Activated gamma-delta T cell treated with anti-CD3 and anti-CD28 coated beads, Interleukin-2, amount 50 U/mL, for 16 hours (primary cell): ENCODE measurements around the gene CA4.
"Not testable (repeated sequence)": the region's sequence is repeated elsewhere in the genome, so short reads cannot be mapped to it uniquely, and the experiment has no call there.

ENCODE experiments used
- DNase-seq: peaks from one replicate; pipeline ENCODE4 v3.0.0-alpha.2; 2020; ENCODE audit warnings: low read depth

Gene CA4

GRCh38 chr17:60176763-60177162 lies 27.0 kb downstream of the CA4 start:
- DNase-seq: not testable (repeated sequence)

- not testable (repeated sequence) for DNase-seq
These were observed 28.4 kb downstream of the CA4 start for GRCh38 chr17:60178180-60178579.

- not testable (repeated sequence) for DNase-seq
These were observed 30.6 kb downstream of the CA4 start for GRCh38 chr17:60180380-60180779.

GRCh38 chr17:60186372-60186771 lies 36.6 kb downstream of the CA4 start:
- DNase-seq: not testable (repeated sequence)

GRCh38 chr17:60186846-60187745 lies 37.3 kb downstream of the CA4 start:
- DNase-seq: not testable (repeated sequence)

- no peak for DNase-seq
These were observed 39.0 kb downstream of the CA4 start for GRCh38 chr17:60188759-60189158.

GRCh38 chr17:60190032-60190431 lies 40.3 kb downstream of the CA4 start:
- DNase-seq: not testable (repeated sequence)

GRCh38 chr17:60193032-60193431 lies 43.3 kb downstream of the CA4 start:
- DNase-seq: not testable (repeated sequence)

GRCh38 chr17:60193482-60193881 lies 43.7 kb downstream of the CA4 start:
- DNase-seq: no peak

- not testable (repeated sequence) for DNase-seq
These were observed 44.4 kb downstream of the CA4 start for GRCh38 chr17:60194141-60194540.

- not testable (repeated sequence) for DNase-seq
These were observed 48.9 kb downstream of the CA4 start for GRCh38 chr17:60198630-60199029.

GRCh38 chr17:60205782-60206181 lies 56.0 kb downstream of the CA4 start:
- DNase-seq: not testable (repeated sequence)

GRCh38 chr17:60208302-60208701 lies 58.5 kb downstream of the CA4 start:
- not testable (repeated sequence) for DNase-seq
